ENCODE measurements around the gene CCDC24. TPM values are rescaled to one million over a fixed set of nuclear protein-coding genes. Genes with fewer than 3 reads are reported as not detected.

Gene CCDC24
- total and polyA plus RNA-seq, 2 of the 13 experiments (the other 11 are each of a cell fraction or from before 2014, with no cell fraction given), result 1.4 to 2.9 TPM

DNA sequence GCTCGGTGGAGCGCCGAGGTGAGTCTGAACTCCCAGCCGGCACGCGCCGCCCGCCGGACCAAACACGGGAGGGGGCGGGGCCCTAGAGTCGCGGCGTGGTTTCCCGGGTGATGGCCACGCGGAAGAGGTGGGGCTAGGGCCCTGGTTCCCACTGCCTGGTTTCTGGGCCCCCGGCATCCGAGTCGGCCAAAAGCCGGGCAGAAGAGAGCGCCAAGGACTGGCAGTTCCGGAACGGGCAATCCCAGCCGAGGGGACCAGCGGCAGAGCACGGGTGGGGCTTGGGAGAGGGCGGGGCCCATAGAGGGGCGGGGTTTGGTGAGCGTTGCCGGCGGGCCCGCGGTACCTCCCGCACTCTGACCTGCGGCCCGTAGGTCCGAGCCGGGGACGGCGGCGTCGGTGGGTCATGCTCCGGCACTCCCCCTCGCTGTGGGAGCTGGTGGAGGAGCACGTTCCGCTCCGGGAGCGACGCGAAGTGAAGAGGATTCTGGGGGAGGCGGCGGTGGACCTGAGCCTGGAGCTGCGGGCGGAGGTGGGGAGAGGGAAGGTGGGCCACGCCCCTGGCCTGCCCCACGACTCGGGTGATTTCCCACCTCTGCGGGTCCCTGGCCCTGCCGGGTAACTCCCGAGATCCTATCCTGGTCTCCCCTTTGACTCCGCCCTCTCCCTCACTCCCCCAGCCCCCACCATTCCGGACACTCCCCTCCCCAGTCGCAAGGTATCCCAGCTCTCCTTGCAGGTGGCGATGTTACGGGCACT, at the start of gene CCDC24 (continued):
- TF ChIP-seq ZNF772 (CRISPR knock-in tag; IDR thresholded peaks at IDR 0.05), result no peak; the same call in 1 of the 2 replicates
- peak; percentile 87 for TF ChIP-seq ZNF543 (CRISPR knock-in tag; IDR thresholded peaks at IDR 0.05)
- peak; percentile 55; the same call in 1 of the 2 replicates for TF ChIP-seq ZNF776 (CRISPR knock-in tag; IDR thresholded peaks at IDR 0.05)
- TF ChIP-seq, protein P1, sequence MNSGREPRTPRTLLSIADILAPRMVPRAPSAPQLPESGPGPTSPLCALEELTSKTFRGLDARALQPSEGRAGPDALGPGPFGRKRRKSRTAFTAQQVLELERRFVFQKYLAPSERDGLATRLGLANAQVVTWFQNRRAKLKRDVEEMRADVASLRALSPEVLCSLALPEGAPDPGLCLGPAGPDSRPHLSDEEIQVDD (CRISPR knock-in tag; IDR thresholded peaks at IDR 0.05; ENCODE audit: borderline replicate concordance), result no peak
- TF ChIP-seq TARDBP (CRISPR knock-in tag; IDR thresholded peaks at IDR 0.05), result 0 out of 2 replicates have a peak, but pooled peaks have one; percentile 12
- peak; percentile 13; the same call in 1 of the 2 replicates for TF ChIP-seq KAT8 (CRISPR knock-in tag; IDR thresholded peaks at IDR 0.05)
- 0 out of 2 replicates have a peak, but pooled peaks have one; percentile 21 for TF ChIP-seq ZNF143 (CRISPR knock-in tag; IDR thresholded peaks at IDR 0.05)
- TF ChIP-seq PLRG1 (conservative IDR thresholded peaks at IDR 0.05), result no peak
- no peak for TF ChIP-seq ZNF260 (CRISPR knock-in tag; IDR thresholded peaks at IDR 0.05; ENCODE audit: borderline replicate concordance, low read depth)
- 0 out of 2 replicates have a peak, but pooled peaks have one; percentile 11 for TF ChIP-seq THRA (CRISPR knock-in tag; IDR thresholded peaks at IDR 0.05; ENCODE audit: borderline replicate concordance)
- 0 out of 2 replicates have a peak, but pooled peaks have one; percentile 49 for TF ChIP-seq MAF1 (CRISPR knock-in tag; IDR thresholded peaks at IDR 0.05; ENCODE audit: borderline replicate concordance)
- peak; percentile 77 for TF ChIP-seq CAMTA2 (CRISPR knock-in tag; IDR thresholded peaks at IDR 0.05; ENCODE audit: borderline replicate concordance)
- TF ChIP-seq RCOR2 (CRISPR knock-in tag; IDR thresholded peaks at IDR 0.05), result no peak
- no peak for TF ChIP-seq GLI4 (CRISPR knock-in tag; IDR thresholded peaks at IDR 0.05; ENCODE audit: borderline replicate concordance)
- peak; percentile 35; the same call in 1 of the 2 replicates for TF ChIP-seq ZNF274 (CRISPR knock-in tag; IDR thresholded peaks at IDR 0.05)
- TF ChIP-seq ZMAT3 (CRISPR knock-in tag; conservative IDR thresholded peaks at IDR 0.05), result peak; percentile 29; the same call in 1 of the 2 replicates
- TF ChIP-seq, protein P2, sequence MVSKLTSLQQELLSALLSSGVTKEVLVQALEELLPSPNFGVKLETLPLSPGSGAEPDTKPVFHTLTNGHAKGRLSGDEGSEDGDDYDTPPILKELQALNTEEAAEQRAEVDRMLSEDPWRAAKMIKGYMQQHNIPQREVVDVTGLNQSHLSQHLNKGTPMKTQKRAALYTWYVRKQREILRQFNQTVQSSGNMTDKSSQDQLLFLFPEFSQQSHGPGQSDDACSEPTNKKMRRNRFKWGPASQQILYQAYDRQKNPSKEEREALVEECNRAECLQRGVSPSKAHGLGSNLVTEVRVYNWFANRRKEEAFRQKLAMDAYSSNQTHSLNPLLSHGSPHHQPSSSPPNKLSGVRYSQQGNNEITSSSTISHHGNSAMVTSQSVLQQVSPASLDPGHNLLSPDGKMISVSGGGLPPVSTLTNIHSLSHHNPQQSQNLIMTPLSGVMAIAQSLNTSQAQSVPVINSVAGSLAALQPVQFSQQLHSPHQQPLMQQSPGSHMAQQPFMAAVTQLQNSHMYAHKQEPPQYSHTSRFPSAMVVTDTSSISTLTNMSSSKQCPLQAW (CRISPR knock-in tag; IDR thresholded peaks at IDR 0.05), result peak; percentile 82
- TF ChIP-seq, protein P3, sequence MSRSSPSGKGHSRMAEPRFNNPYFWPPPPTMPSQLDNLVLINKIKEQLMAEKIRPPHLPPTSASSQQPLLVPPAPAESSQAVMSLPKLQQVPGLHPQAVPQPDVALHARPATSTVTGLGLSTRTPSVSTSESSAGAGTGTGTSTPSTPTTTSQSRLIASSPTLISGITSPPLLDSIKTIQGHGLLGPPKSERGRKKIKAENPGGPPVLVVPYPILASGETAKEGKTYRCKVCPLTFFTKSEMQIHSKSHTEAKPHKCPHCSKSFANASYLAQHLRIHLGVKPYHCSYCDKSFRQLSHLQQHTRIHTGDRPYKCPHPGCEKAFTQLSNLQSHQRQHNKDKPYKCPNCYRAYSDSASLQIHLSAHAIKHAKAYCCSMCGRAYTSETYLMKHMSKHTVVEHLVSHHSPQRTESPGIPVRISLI (CRISPR knock-in tag; IDR thresholded peaks at IDR 0.05; ENCODE audit: borderline replicate concordance), result no peak
- peak; percentile 80 for TF ChIP-seq ZC3H13 (CRISPR knock-in tag; IDR thresholded peaks at IDR 0.05)
- TF ChIP-seq, protein P4, sequence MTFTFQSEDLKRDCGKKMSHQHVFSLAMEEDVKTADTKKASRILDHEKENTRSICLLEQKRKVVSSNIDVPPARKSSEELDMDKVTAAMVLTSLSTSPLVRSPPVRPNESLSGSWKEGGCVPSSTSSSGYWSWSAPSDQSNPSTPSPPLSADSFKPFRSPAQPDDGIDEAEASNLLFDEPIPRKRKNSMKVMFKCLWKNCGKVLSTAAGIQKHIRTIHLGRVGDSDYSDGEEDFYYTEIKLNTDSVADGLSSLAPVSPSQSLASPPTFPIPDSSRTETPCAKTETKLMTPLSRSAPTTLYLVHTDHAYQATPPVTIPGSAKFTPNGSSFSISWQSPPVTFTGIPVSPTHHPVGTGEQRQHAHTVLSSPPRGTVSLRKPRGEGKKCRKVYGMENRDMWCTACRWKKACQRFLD (CRISPR knock-in tag; IDR thresholded peaks at IDR 0.05; ENCODE audit: borderline replicate concordance), result no peak
- peak; percentile 54 for TF ChIP-seq KAT7 (CRISPR knock-in tag; IDR thresholded peaks at IDR 0.05; ENCODE audit: borderline replicate concordance)
- TF ChIP-seq ZNF317 (CRISPR knock-in tag; IDR thresholded peaks at IDR 0.05), result 0 out of 2 replicates have a peak, but pooled peaks have one; percentile 53
- TF ChIP-seq ETV5 (CRISPR knock-in tag; IDR thresholded peaks at IDR 0.05; ENCODE audit: borderline replicate concordance), result peak; percentile 30; the same call in 1 of the 2 replicates
- peak; percentile 41 for TF ChIP-seq ASH2L (IDR thresholded peaks at IDR 0.05; ENCODE audit: insufficient read length, low read depth, low read length)

Measured in HepG2 (cell line).